H9 (cell line): ENCODE data around the gene SPTBN1. TPM values are rescaled to one million over a fixed set of nuclear protein-coding genes. Genes with fewer than 3 reads are reported as not detected.
"Not testable (repeated sequence)": the region's sequence is repeated elsewhere in the genome, so short reads cannot be mapped to it uniquely, and the experiment has no call there.

ENCODE experiments used
- DNase-seq: peaks from one replicate; pipeline ENCODE4 v3.0.0-alpha.2; 2017
- H2AFZ ChIP-seq: one replicate; pipeline ENCODE4 v1.6.1; 2013; ENCODE audit warnings: mild to moderate bottlenecking, low read length, control low read depth, moderate library complexity
- H2AK5ac ChIP-seq: 2 replicates; pipeline ENCODE4 v1.6.1; 2013; ENCODE audit warnings: low read length, control low read depth, mixed read lengths; ENCODE audit not compliant: insufficient read length
- H2BK120ac ChIP-seq: one replicate; pipeline ENCODE4 v1.6.1; 2013; ENCODE audit warnings: low read depth, mild to moderate bottlenecking, low read length, control low read depth, inconsistent platforms; ENCODE audit not compliant: poor library complexity, severe bottlenecking
- H2BK12ac ChIP-seq: 2 replicates; pipeline ENCODE4 v1.6.1; 2013; ENCODE audit warnings: low read length, control low read depth, mixed read lengths, low read depth; ENCODE audit not compliant: insufficient read length
- H2BK15ac ChIP-seq: 2 replicates; pipeline ENCODE4 v1.6.1; 2013; ENCODE audit warnings: low read depth, low read length, control low read depth
- H2BK20ac ChIP-seq: one replicate; pipeline ENCODE4 v1.6.1; 2013; ENCODE audit warnings: low read depth, mild to moderate bottlenecking, low read length, control low read depth, inconsistent platforms; ENCODE audit not compliant: poor library complexity, severe bottlenecking
- H2BK5ac ChIP-seq: 2 replicates; pipeline ENCODE4 v1.6.1; 2013; ENCODE audit warnings: low read length, control low read depth, mixed read lengths; ENCODE audit not compliant: insufficient read length
- H3K14ac ChIP-seq: 2 replicates; pipeline ENCODE4 v1.6.1; 2013; ENCODE audit warnings: low read length, control low read depth; ENCODE audit not compliant: insufficient read depth
- H3K18ac ChIP-seq: 2 replicates; pipeline ENCODE4 v1.6.1; 2013; ENCODE audit warnings: low read depth, mild to moderate bottlenecking, mixed read lengths, low read length, control low read depth; ENCODE audit not compliant: insufficient read length
- H3K23ac ChIP-seq: 2 replicates; pipeline ENCODE4 v1.6.1; 2013; ENCODE audit warnings: low read length, control low read depth, mixed read lengths, low read depth; ENCODE audit not compliant: insufficient read length
- H3K23me2 ChIP-seq: 2 replicates; pipeline ENCODE4 v1.6.1; 2013; ENCODE audit warnings: low read depth, mild to moderate bottlenecking, mixed read lengths, low read length, control low read depth; ENCODE audit not compliant: insufficient read length, poor library complexity, severe bottlenecking
- H3K27ac ChIP-seq: 2 replicates; pipeline ENCODE4 v1.5.1; 2013; ENCODE audit warnings: low read length, control low read depth, mixed read lengths, low read depth; ENCODE audit not compliant: insufficient read length
- H3K27me3 ChIP-seq: 2 replicates; pipeline ENCODE4 v1.6.1; 2013; ENCODE audit warnings: low read length, control low read depth, inconsistent platforms; ENCODE audit not compliant: insufficient read depth
- H3K4ac ChIP-seq: 2 replicates; pipeline ENCODE4 v1.6.1; 2013; ENCODE audit warnings: low read depth, mild to moderate bottlenecking, control low read depth, inconsistent platforms, low read length, moderate library complexity
- H3K4me1 ChIP-seq: 2 replicates; pipeline ENCODE4 v1.6.1; 2013; ENCODE audit warnings: low read length, control low read depth, inconsistent platforms; ENCODE audit not compliant: insufficient read depth
- H3K4me2 ChIP-seq: 2 replicates; pipeline ENCODE4 v1.6.1; 2013; ENCODE audit warnings: low read length, control low read depth, mixed read lengths; ENCODE audit not compliant: insufficient read length, insufficient read depth
- H3K56ac ChIP-seq: 2 replicates; pipeline ENCODE4 v1.6.1; 2013; ENCODE audit warnings: low read depth, mild to moderate bottlenecking, mixed read lengths, low read length, control low read depth; ENCODE audit not compliant: insufficient read length
- H3K79me1 ChIP-seq: 2 replicates; pipeline ENCODE4 v1.6.1; 2013; ENCODE audit warnings: low read depth, mild to moderate bottlenecking, moderate library complexity, low read length, control low read depth, inconsistent platforms; ENCODE audit not compliant: insufficient read depth, poor library complexity, severe bottlenecking
- H3K79me2 ChIP-seq: 2 replicates; pipeline ENCODE4 v1.6.1; 2013; ENCODE audit warnings: low read length, control low read depth, inconsistent platforms; ENCODE audit not compliant: insufficient read depth
- H3K9ac ChIP-seq: 2 replicates; pipeline ENCODE4 v1.6.1; 2013; ENCODE audit warnings: low read length, control low read depth, mixed read lengths; ENCODE audit not compliant: insufficient read length; ENCODE audit errors: extremely low read depth
- H3K9me3 ChIP-seq: one replicate; pipeline ENCODE4 v1.6.1; 2013; ENCODE audit warnings: low read depth, low read length, inconsistent platforms; ENCODE audit not compliant: control insufficient read depth
- H3T11ph ChIP-seq: one replicate; pipeline ENCODE4 v1.6.1; 2013; ENCODE audit warnings: mild to moderate bottlenecking, low read length, control low read depth, inconsistent platforms
- H4K20me1 ChIP-seq: one replicate; pipeline ENCODE4 v1.6.1; 2013; ENCODE audit not compliant: control insufficient read depth, insufficient read length, insufficient read depth
- H4K5ac ChIP-seq: 2 replicates; pipeline ENCODE4 v1.6.1; 2013; ENCODE audit warnings: low read depth, mild to moderate bottlenecking, mixed read lengths, low read length, control low read depth; ENCODE audit not compliant: insufficient read length
- H4K8ac ChIP-seq: replicated peaks from 2 replicates; pipeline ENCODE4 v1.6.1; 2013; ENCODE audit warnings: low read length, control low read depth, mixed read lengths, low read depth; ENCODE audit not compliant: insufficient read length
- H4K91ac ChIP-seq: 2 replicates; pipeline ENCODE4 v1.6.1; 2013; ENCODE audit warnings: low read depth, mild to moderate bottlenecking, moderate library complexity, mixed read lengths, low read length, control low read depth; ENCODE audit not compliant: insufficient read length
- H3K27ac Mint-ChIP-seq, 3 experiments: 2 replicates in 2 of 3; 3 replicates in 1 of 3; pipeline ENCODE4 v1.8.0; 2020 to 2021; ENCODE audit warnings: mixed read lengths in 3 of 3, mild to moderate bottlenecking in 1 of 3, moderate library complexity in 1 of 3
- H3K27me3 Mint-ChIP-seq: 2 replicates; pipeline ENCODE4 v1.8.0; 2021; ENCODE audit warnings: low read depth, mild to moderate bottlenecking, moderate library complexity, mixed read lengths
- H3K36me3 Mint-ChIP-seq, 3 experiments: 2 replicates in 2 of 3; 3 replicates in 1 of 3; pipeline ENCODE4 v1.8.0; 2020 to 2021; ENCODE audit warnings: low read depth in 3 of 3, mixed read lengths in 3 of 3; ENCODE audit not compliant: insufficient read depth in 1 of 3
- H3K4me1 Mint-ChIP-seq, 2 experiments: 2 replicates each; pipeline ENCODE4 v1.8.0; 2020; ENCODE audit warnings: mixed read lengths in 2 of 2
- H3K4me3 Mint-ChIP-seq, 2 experiments: 2 replicates in 1 of 2; 3 replicates in 1 of 2; pipeline ENCODE4 v1.8.0; 2020 to 2021; ENCODE audit warnings: mild to moderate bottlenecking in 2 of 2, mixed read lengths in 2 of 2, moderate library complexity in 1 of 2
- H3K9me3 Mint-ChIP-seq, 2 experiments: 2 replicates in 1 of 2; 3 replicates in 1 of 2; pipeline ENCODE4 v1.8.0; 2020; ENCODE audit warnings: mild to moderate bottlenecking in 2 of 2, mixed read lengths in 2 of 2, moderate library complexity in 1 of 2
- CTCF ChIP-seq: fragments of 200-600 bp; sonication (generic); conservative IDR thresholded peaks from 3 replicates; pipeline ENCODE4 v1.8.0; 2021; ENCODE audit warnings: antibody characterized with exemption, mild to moderate bottlenecking
- WGBS: extraction: QIAGEN DNeasy Blood & Tissue Kit; methylation state at CpG from one replicate; pipeline ENCODE4 v1.1.7; 2013; ENCODE audit warnings: missing lambda C conversion rate, low lambda C conversion rate, mixed read lengths; ENCODE audit not compliant: insufficient read length; ENCODE audit errors: extremely low coverage; 5-methylcytosine and 5-hydroxymethylcytosine counted together
- total RNA-seq: library from RNA; stranded (reverse); gene quantifications from 2 replicates; pipeline ENCODE4 v1.2.1, GENCODE V29; 2021

Gene SPTBN1
- total RNA-seq, 1 experiment from 2014 or later, result 164 TPM

GRCh38 chr2:54483426-54483825, 27.3 kb downstream of the SPTBN1 start:
- Mint-ChIP-seq H3K9me3 (peaks cover 17 to 19% of the 10 kb centered on the region in 2 experiments), H3K27me3 (no peaks in the 10 kb centered on the region; the same call in 1 of the 2 replicates), H3K36me3 (peaks cover 9 to 22% (median 16%) of the 10 kb centered on the region in 3 experiments), H3K27ac (peak overlapping the region in 1 of 3 experiments; percentile 40; a peak in 1 of 7 replicates), H3K4me3 (no peak overlapping the region), H3K4me1 (peaks cover 12 to 26% of the 10 kb centered on the region in 2 experiments)
- Histone ChIP-seq H2BK5ac (no peak overlapping the region), H4K5ac (no peak overlapping the region), H3T11ph (no peak overlapping the region), H3K9ac (no peak overlapping the region), H2AFZ (no peak overlapping the region), H4K91ac (no peak overlapping the region), H3K4ac (no peak overlapping the region), H3K9me3 (no peaks in the 10 kb centered on the region), H3K79me1 (no peaks in the 10 kb centered on the region), H2BK20ac (no peak overlapping the region), H3K23me2 (no peaks in the 10 kb centered on the region), H3K27me3 (no peaks in the 10 kb centered on the region), H3K18ac (no peak overlapping the region), H4K8ac (no peak overlapping the region), H2BK120ac (no peak overlapping the region), H3K27ac (no peak overlapping the region), H2BK15ac (no peak overlapping the region), H3K23ac (no peak overlapping the region), H3K79me2 (no peaks in the 10 kb centered on the region), H2AK5ac (no peak overlapping the region), H3K4me2 (no peak overlapping the region), H3K56ac (no peak overlapping the region), H3K14ac (no peak overlapping the region), H2BK12ac (no peak overlapping the region), H3K4me1 (peaks cover 2% of the 10 kb centered on the region; the same call in 1 of the 2 replicates), H4K20me1 (no peaks in the 10 kb centered on the region)
- TF ChIP-seq CTCF, result no peak
- no CpG with 5 or more reads among the region's 5 CpGs for WGBS
- DNase-seq, result no peak

GRCh38 chr2:54485756-54486155, 29.6 kb downstream of the SPTBN1 start:
- H3K27ac Mint-ChIP-seq, H2BK5ac ChIP-seq, H3T11ph ChIP-seq, H3K27me3 Mint-ChIP-seq, H3K4me1 ChIP-seq, H3K23ac ChIP-seq, H3K23me2 ChIP-seq, H3K14ac ChIP-seq, H3K4me2 ChIP-seq, H4K20me1 ChIP-seq, H3K9ac ChIP-seq, H2AFZ ChIP-seq, H3K4me3 Mint-ChIP-seq, H4K91ac ChIP-seq, H3K79me2 ChIP-seq, H2BK20ac ChIP-seq, H3K79me1 ChIP-seq, H3K4ac ChIP-seq, H3K9me3 ChIP-seq, H2BK12ac ChIP-seq, H2BK15ac ChIP-seq, H3K18ac ChIP-seq, H2AK5ac ChIP-seq, H3K56ac ChIP-seq, H4K8ac ChIP-seq, H3K27ac ChIP-seq, H2BK120ac ChIP-seq, H4K5ac ChIP-seq, H3K27me3 ChIP-seq, DNase-seq: not testable (repeated sequence)
- no CpG with 5 or more reads among the region's 35 CpGs for WGBS
- H3K9me3 Mint-ChIP-seq, result peaks cover 17 to 19% of the 10 kb centered on the region in 2 experiments
- peaks cover 12 to 29% of the 10 kb centered on the region in 2 experiments for H3K4me1 Mint-ChIP-seq
- H3K36me3 Mint-ChIP-seq, result peaks cover 9 to 22% (median 16%) of the 10 kb centered on the region in 3 experiments
